CD4-positive, alpha-beta T cell treated with Interleukin-6 at 100 ng/mL for 8 hours (primary cell): ENCODE data around the gene CTNS.
A peak's percentile ranks its signal among the peaks of the same experiment; 100 is the strongest.

ENCODE experiments used
- DNase-seq: peaks from one replicate; pipeline ENCODE4 v3.0.0-alpha.2; 2020; ENCODE audit warnings: mixed read lengths, low spot score

The CTNS gene

GRCh38 chr17:3626831-3627768, 9.5 kb upstream of the CTNS start:
- no peak for DNase-seq

GRCh38 chr17:3627769-3628167, 8.8 kb upstream of the CTNS start:
- DNase-seq = no peak

- no peak for DNase-seq
Observed at GRCh38 chr17:3630781-3631180, 5.8 kb upstream of the CTNS start.

GRCh38 chr17:3632287-3632686, 4.3 kb upstream of the CTNS start:
- no peak for DNase-seq

GRCh38 chr17:3635474-3636153, 946 bp upstream of the CTNS start:
- no peak for DNase-seq

GRCh38 chr17:3636908-3637373, 381 bp downstream of the CTNS start:
- DNase-seq = no peak

GRCh38 chr17:3639981-3640596, 3.5 kb downstream of the CTNS start:
- no peak for DNase-seq

- no peak for DNase-seq
Observed at GRCh38 chr17:3641014-3641413, 4.5 kb downstream of the CTNS start.

GRCh38 chr17:3641717-3642486, 5.3 kb downstream of the CTNS start:
- no peak for DNase-seq

GRCh38 chr17:3643889-3644349, 7.4 kb downstream of the CTNS start:
- DNase-seq = no peak

GRCh38 chr17:3645310-3645709, 8.8 kb downstream of the CTNS start:
- DNase-seq = no peak

GRCh38 chr17:3647251-3647650, 10.7 kb downstream of the CTNS start:
- DNase-seq = no peak

- DNase-seq = peak; percentile 15
Observed at GRCh38 chr17:3647769-3648555, 11.4 kb downstream of the CTNS start.

GRCh38 chr17:3655766-3656165, 19.2 kb downstream of the CTNS start:
- no peak for DNase-seq

GRCh38 chr17:3656353-3656752, 19.8 kb downstream of the CTNS start:
- DNase-seq = no peak

- no peak for DNase-seq
Observed at GRCh38 chr17:3656755-3657587, 20.4 kb downstream of the CTNS start.

- no peak for DNase-seq
Observed at GRCh38 chr17:3657588-3657869, 21.0 kb downstream of the CTNS start.

- DNase-seq = no peak
Observed at GRCh38 chr17:3657874-3658783, 21.6 kb downstream of the CTNS start.

GRCh38 chr17:3658784-3659449, 22.4 kb downstream of the CTNS start:
- DNase-seq = no peak
